SKM-1 treated with dmso at 0.1 percent for 144 hours (cell line): ENCODE data around the gene TMEM53.

Source experiments
- DNase-seq: peaks from one replicate; lab custom pipeline; 2025; ENCODE audit not compliant: unreplicated experiment; lab: John Stamatoyannopoulos, UW

TMEM53 gene

DNA sequence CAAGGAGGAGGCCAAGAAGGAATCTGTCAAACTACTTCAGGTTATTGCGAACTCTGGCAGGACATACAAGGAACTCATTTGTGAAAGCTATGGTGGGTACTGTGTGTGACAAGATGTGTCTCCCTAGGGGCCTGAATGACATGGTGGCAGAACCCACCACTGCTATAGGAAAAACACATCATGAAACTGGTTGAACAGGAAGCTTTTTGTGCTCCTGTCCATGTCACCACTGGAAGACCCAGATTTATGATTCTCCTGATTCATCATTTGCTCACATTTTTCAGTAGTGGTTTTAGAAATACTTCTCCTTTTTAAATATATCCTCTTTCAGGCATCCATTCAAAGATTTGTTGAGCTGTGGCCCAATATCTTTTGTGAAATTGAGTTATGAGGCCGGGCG lies 23.9 kb upstream of the TMEM53 start:
- peak; percentile 17 for DNase-seq

DNA sequence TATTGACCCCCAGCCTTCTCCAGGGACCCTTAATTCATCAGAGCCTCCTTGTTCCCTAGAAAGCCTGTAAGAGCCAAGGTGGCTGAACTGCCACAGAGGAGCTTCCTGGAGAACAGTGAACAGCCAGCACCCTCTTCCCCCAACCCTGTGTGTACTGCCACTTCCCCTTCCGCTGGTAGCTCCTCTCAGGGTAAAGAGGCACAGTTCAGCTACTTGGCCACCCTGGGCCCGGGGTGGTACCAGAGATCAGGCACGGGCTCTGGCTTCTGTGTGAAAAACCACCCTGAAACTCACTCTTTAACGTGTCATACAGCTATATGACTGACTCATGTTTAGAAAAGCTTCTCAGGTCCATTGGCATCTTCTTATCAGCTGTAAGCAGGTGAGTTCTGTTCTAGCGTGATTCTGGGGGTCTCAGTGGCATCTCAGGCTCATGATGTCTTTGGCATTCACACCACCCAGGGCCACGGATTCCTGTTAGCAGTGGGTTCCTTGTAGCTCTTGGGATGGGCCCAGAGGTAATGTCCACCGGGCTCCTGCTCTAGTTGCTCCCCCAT lies 22.6 kb upstream of the TMEM53 start:
- DNase-seq, result no peak

DNA sequence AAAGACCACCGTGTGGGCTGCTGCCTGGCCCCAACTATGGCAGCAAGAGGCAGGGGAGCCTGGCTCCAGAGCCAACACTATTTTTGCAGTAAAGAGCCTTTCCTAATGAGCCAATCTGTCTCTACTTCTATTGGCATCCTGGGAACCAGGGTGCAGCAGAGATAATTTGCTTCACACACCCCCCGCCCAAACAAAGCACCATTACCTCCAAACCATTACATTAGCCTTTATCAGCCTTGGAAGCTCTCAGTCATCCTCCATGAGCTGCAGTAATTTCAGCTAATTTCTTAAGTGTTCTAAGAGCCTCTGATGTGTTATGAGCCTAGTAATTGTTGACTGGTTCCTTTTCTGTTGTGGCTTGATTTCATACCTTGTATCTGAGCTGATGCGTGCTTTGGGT lies 21.8 kb upstream of the TMEM53 start:
- no peak for DNase-seq

DNA sequence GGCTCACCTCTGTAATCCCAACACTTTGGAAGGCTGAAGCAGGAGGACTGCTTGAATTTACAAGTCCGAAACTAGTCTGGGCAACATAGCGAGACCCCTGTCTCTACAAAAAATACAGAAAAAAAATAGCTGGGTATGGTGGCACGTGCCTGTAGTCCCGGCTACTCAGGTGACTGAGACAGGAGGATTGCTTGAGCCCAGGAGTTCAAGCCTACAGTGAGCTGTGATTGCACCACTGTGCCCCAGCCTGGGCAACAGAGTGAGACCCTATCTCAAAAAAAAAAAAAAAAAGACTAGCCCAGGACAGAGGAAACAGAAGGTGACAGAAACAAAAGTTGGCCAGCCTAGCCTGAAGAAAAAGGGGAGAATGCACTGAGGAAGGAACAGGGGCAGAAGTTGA lies 21.4 kb upstream of the TMEM53 start:
- DNase-seq, result no peak

DNA sequence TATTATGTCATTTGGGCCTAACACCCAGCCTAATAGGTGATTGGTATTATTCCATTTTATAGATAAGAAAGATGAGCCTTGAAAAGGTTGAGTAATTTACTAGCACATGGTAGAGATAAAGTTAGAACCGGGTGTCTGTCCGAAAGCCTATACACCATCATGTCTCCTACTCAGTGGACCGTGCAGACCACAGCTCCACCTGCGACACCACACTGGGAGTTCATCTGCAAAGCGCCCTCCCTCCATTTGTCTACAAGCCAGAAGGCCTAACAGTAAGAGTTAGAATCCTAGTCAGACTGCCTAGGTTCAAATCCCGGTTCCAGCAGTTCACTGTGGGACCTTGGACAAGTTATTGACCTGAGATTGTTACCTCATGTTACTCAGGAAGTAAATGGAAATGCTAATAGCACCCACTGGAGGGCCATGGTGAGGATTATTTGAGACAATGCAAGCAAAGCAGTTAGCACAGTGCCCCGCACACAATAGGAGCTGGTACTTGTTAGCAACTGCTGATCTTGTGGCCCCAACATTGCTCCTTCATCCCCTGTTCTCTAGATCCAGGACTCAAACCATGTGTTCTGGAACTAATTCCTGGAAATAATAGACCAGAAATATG lies 20.7 kb upstream of the TMEM53 start:
- DNase-seq, result no peak

DNA sequence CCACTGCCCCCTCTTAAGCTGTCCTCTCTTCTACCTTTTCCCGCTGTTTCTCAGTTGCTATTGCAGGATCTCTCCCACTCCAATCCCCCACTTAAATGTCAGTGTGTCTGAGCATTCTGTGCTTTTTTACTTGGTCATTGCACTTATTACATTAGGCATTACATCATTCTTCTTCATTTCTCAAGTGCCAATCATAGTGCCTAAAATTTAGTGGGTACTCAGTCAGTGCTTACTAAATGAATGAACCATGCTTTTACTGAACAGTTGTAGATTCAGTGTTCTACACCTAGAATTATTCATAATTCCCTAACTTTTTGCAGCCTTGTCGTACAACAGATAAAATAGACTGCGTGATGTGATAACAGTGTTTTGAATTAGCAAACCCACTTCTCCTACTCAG lies 19.6 kb upstream of the TMEM53 start:
- no peak for DNase-seq

DNA sequence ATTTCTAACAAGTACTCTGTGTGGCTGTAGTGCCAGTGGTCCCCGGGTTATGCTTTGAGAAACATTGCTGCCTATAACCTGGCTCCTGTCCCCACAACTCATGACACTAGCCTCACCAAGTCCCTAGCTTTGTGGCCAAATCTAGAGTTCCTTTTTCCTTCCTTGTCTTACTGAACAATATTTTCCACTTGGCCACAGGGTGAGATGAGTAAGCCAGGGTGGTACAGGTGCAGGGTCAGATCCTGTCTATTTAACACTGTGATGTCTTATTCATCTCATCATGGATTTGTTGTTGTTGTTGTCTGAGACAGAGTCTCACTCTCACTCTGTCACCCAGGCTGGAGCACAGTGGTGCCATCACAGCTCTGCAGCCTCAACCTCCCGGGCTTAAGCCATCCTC lies 18.9 kb upstream of the TMEM53 start:
- no peak for DNase-seq

DNA sequence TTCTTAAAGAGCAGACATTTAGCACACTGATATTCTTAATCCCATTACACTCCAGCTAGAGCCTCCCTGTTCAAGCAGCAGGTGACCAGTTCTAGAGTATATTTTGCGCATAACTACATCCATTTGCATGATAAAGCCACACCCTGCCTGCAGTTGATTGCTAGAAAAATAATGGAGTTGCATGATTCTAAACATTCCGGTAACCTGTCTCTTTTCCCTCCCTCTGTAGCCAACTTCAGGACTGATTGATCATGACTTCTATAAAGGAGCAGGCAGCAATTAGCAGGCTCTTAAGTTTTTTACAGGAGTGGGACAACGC lies 15.1 kb upstream of the TMEM53 start:
- no peak for DNase-seq

DNA sequence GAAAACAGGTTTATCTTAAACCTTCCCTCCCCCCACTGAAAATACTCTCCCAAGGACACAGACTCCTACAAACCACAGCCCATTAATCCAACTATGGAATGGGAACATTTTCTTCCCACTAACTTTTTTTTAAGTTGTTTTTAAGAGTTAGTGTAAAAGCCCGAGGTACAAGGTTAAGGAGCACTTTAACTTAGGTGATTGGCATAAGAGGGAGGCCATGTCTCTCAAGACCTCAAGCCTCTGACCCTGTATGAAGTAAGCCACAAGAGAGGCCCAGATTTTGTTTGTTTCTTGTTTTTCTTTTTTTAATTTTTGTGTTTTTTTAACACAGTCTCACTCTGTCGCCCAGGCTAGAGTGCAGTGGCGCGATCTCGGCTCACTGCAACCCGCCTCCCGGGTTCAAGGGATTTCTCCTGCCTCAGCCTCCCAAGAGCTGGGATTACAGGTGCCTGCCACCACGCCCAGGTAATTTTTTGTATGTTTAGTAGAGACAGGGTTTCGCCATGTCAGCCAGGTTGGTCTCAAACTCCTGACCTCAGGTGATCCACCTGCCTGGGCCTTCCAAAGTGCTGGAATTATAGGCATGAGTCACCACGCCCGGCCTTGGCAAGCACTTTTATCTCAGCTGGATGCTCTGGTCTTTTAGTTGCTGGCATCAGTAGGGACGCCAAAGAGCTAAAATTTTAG lies 14.6 kb upstream of the TMEM53 start:
- DNase-seq, result no peak

DNA sequence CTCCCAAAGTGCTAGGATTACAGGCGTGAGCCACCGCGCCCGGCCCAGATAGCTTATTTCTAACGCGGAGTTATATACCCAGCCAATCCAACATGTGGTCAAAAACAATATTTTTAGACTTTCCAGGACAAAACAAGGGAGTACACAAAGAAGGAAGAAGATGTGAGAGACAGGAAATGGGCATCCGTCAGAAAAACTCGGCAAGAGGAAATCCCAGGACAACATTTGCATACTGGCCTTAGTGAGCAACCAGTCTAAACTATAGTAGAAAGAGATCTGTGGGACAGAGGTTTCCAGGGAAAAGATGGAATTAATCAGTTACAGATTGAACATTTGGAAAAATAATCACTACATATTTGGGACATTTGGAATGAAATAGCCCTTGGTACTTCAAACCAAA lies 11.6 kb upstream of the TMEM53 start:
- DNase-seq, result no peak

DNA sequence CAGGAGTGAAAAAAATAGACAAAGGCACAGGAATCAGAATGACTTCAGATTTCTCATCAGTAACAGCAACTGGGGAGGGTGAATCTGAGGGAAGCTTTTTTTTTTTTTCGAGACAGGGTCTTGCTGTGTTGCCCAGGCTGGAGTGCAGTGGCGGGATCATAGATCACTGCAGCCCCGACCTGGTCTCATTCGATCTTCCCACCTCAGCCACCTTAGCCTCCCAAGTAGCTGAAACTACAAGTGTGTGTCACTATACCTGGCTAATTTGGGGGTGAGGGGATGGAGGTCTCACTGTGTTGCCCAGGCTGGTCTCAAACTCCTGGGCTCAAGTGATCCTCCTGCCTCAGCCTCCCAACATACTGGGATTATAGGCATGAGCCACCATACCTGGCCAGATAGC lies 10.9 kb upstream of the TMEM53 start:
- no peak for DNase-seq

DNA sequence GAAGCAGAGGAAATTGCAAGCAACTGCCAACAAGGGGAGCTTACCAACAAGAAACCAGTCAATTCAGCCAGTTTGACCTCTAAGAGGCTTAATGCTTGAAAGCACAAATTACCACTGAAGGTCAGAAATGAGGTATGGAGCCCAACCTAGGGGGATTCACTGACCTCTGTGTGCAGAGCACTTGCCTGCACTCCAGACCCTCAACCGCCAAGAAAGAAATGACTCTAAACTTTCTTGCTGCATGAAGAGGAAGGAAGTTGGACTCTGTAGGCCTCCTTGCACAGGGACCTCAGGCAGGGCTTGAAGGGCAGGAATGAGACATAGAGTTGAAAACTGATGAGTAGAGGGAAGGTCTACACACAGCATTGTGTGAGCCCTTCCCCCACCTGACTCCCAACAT lies 10.2 kb upstream of the TMEM53 start:
- no peak for DNase-seq

DNA sequence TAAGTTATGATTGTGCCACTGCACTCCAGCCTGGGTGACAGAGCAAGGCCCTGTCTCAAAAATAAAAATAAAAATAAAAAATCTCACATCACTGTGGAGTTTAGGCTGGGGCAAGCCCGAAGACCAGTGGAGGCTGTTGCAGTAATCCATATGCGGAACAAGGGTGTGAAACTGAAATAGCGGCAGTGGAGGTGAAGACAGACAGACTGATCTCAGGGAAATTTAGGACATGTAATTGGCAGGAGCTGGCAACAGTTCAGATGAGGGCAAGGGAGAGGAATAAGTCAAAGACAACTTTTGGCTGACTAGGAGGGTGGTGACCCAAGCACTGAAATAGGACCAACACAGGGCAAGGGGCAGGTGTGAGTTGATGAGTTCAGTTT lies 8.6 kb upstream of the TMEM53 start:
- DNase-seq, result no peak

DNA sequence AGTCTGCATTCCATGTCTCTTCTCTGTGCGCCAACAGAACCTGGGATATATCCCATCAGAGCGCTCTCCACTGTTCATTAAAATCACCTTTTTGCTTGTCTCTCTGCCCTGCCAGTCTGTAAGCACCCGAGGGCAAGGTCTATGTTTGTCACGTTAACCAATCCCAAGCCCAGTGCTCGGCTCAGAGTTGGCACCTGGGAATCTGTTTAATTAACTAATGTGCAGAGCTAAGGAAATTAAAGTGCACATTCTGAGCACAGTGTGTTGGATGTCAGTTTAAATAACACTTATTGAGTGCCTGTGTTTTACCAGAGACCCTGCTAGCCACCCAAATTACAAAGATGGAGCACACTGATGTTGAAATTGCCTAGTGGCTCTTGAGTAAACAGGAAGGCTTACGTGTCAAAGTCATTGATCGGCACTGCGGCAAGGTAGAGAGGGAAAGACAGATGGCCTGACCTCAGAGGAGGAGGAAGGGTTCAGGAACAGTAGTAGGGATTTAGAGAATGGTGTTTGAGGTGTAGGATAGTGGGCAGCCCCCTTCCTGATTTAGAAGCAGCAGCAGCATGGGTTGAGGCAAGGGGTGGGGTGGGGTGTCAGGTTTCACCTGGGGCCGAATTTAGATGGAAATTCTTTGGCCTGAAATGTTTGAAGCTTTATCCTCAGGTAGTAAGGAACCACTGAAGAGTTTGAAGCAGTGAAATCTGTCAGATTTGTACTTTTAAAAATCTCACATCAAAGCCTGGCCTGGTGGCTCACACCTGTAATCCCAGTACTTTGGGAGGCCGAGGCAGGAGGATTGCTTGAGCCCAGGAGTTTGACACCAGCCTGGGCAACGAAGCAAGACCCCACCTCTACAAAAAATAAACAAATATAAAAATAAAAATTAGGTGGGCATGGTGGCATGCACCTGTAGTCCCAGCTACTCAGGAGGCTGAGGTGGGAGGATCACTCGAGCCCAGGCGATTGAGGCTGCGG lies 7.9 kb upstream of the TMEM53 start:
- DNase-seq, result no peak

DNA sequence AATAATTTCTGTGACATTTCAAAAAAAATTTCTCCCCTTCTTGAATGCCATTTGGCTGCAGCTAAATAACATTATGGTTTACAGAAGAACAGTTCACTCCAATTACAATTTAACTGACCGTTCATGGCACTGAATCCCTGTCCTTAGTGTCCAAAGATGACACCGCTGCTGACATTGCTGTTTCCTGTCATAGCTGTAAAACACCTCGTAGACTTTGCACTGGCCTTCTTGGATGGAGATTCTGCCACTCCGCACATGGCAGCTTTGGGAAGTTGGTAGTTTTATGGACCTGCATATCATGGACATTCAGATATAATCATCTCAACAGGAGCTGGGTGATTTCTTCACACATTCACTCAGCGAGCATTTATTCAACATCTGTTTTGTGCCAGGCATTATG lies 5.2 kb upstream of the TMEM53 start:
- no peak for DNase-seq

DNA sequence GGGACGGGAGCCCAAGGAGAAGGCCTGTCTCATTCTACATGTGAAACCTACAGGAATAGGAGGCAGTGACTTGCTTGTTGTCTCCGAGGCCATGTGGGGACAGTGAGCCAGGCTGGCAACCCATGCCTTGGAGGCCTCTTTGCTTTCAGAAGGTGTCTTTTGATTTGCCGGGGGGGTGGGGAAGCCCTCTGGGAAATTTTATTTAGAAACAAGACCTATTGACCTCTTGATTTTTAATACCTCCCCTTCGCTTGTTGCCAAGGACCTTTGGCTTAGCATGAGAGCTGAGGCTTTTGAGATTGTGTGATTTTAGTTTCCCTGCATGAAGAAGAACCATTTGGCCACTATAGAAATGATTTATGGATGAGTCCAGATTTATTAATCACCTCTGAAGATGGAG lies 4.3 kb upstream of the TMEM53 start:
- DNase-seq, result no peak

DNA sequence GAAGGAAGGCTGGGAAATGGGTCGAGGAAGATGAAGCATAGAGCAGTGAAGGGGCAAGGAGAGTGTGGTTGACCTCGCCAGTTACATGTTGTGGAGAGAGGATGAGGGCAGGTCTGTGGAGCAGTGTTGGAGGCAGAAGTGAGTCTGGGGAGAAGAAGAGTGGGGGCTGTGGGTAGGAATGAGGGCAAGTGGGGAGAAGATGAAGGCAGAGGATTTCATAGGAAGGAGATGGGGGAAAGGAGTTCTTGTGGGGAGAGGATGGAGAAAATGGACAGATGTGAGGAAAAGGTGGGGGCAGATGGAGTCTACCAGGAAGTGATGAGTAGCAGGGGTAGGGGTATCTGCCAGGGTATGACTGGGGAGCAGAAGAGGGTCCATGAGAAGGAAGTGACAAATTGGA lies 3.8 kb upstream of the TMEM53 start:
- no peak for DNase-seq

DNA sequence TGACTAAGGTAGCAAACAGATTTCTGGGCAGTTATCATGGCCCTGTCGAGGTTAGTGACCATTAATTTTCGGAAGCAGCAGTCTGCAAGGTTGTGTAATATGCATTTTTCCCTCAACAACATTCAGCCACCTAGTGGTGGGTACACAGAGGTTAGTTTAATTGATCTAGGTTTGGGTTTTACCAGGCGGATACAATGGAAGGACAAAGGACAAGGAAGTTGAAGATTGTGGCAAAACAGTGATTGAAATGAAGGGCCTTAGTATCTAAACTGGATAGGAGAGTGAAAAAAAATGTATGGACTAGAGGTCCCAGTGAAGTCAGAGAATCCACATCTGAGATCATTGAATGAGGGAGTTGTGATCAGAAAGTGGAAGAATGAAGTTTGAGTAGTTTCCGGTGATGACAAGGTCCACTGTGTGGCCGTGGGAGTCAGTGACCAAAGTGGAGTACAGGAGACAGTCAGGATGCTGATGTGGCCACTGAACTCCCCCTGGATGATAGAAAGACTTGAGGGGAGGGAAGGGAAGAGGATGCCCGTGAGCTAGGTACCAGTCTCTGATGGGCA lies 3.0 kb upstream of the TMEM53 start:
- DNase-seq, result peak; percentile 39

DNA sequence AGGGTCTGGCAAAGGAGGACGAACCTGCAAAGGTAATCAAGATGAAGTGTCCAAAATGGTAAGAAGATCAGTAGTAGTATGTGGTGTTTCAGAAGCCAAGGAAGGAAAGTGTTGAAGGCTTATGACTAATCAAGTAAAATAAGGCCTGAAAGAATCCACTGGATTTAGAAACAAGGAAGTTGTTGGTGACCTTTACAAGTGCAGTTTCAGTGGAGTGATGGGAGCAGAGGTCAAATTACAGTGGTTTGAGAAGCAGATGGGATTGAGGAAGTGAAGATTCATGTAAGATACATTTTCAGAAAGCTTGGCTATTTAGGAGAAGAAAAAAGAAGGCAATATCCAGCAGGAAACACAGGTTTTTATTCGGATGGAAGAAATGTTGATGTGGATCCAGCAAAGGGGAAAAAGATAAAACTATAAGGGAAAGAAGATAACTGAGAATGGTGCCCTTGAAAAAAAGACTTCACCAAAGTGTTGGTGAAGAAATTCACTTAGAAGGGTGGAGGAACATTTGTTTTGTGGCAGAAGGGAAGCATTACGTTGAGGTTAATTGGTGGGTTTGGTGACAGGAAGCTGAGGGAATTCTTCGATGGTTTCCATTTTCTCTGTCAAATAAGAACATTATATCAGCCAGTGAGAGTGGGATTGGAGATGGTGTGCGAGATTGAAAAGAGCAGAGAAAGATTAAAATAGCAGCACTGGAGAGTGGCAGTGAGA lies 2.4 kb upstream of the TMEM53 start:
- DNase-seq, result peak; percentile 73

DNA sequence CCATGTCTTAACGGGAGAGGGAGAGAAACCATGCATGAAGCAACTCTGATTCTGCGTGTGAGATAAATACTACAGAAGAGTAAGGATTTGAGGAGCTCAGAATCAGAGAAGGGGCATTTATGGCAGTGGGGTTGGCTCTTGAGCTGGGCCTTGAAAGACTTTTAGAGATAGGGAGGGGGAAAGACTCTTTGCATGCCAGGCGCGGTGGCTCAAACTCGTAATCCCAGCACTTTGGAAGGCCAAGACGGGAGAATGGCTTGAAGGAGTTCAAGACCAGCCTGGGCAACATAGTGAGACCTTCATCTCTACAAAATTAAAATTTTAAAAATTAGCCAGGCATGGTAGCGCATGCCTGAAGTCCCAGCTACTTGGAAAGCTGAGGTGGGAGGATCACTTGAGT lies 905 bp upstream of the TMEM53 start:
- no peak for DNase-seq

DNA sequence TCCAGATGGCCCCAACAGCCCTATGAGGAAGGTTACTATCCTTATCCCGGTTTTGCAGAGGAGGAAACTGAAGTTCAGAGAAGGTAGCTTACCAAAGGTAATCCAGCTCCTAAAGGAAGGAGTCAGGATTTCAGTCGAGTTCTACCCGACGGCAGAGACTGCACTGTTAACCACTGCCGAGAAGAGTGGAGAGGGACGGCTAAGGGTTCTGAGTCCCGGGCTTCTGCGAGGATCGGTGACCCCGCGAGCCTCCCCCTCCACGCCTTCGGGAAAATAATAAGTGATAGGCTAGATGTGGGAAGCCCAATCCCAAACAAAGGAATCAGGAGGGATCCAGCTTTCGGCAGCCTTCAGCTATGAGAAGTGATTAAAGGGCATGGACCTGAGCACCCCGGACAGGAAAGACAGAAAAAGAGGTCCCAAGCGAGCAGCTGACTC lies 587 bp downstream of the TMEM53 start:
- no peak for DNase-seq
